ENCODE data around the gene UIMC1.
"Not testable (repeated sequence)": the region's sequence is repeated elsewhere in the genome, so short reads cannot be mapped to it uniquely, and the experiment has no call there.

UIMC1 gene

GRCh38 chr5:176983112-176983511 is 23.5 kb downstream of the UIMC1 start:
- H3K36me3 ChIP-seq (ENCODE audit: control insufficient read depth, insufficient read depth, low read length); H3K4me1 ChIP-seq (ENCODE audit: control insufficient read depth, insufficient read depth, low read length); H3K27me3 ChIP-seq (ENCODE audit: control insufficient read depth, insufficient read depth, low read length); H3K9ac ChIP-seq (ENCODE audit: low read length); H3K27ac ChIP-seq (ENCODE audit: low read depth, low read length); H3K4me3 ChIP-seq (ENCODE audit: low read length): not testable (repeated sequence)

- no peaks in the 10 kb centered on the region for H3K27me3 ChIP-seq (ENCODE audit: control insufficient read depth, insufficient read depth, low read length)
- peaks cover 9% of the 10 kb centered on the region for H3K36me3 ChIP-seq (ENCODE audit: control insufficient read depth, insufficient read depth, low read length)
- no peaks in the 10 kb centered on the region for H3K4me1 ChIP-seq (ENCODE audit: control insufficient read depth, insufficient read depth, low read length)
- H3K4me3 ChIP-seq (ENCODE audit: low read length) = no peak overlapping the region
- no peak overlapping the region for H3K9ac ChIP-seq (ENCODE audit: low read length)
- no peak overlapping the region for H3K27ac ChIP-seq (ENCODE audit: low read depth, low read length)
Measured at GRCh38 chr5:176980818-176981217, 25.8 kb downstream of the UIMC1 start.

- H3K27ac ChIP-seq (ENCODE audit: low read depth, low read length) = no peak overlapping the region
- no peaks in the 10 kb centered on the region for H3K4me1 ChIP-seq (ENCODE audit: control insufficient read depth, insufficient read depth, low read length)
- H3K9ac ChIP-seq (ENCODE audit: low read length) = no peak overlapping the region
- H3K36me3 ChIP-seq (ENCODE audit: control insufficient read depth, insufficient read depth, low read length) = peaks cover 9% of the 10 kb centered on the region
- no peaks in the 10 kb centered on the region for H3K27me3 ChIP-seq (ENCODE audit: control insufficient read depth, insufficient read depth, low read length)
- no peak overlapping the region for H3K4me3 ChIP-seq (ENCODE audit: low read length)
Measured at GRCh38 chr5:176979669-176980068, 26.9 kb downstream of the UIMC1 start.

- no peak overlapping the region for H3K27ac ChIP-seq (ENCODE audit: low read depth, low read length)
- H3K9ac ChIP-seq (ENCODE audit: low read length) = no peak overlapping the region
- no peaks in the 10 kb centered on the region for H3K27me3 ChIP-seq (ENCODE audit: control insufficient read depth, insufficient read depth, low read length)
- H3K36me3 ChIP-seq (ENCODE audit: control insufficient read depth, insufficient read depth, low read length) = peaks cover 11% of the 10 kb centered on the region
- no peaks in the 10 kb centered on the region for H3K4me1 ChIP-seq (ENCODE audit: control insufficient read depth, insufficient read depth, low read length)
- H3K4me3 ChIP-seq (ENCODE audit: low read length) = no peak overlapping the region
Measured at GRCh38 chr5:176965633-176966032, 40.9 kb downstream of the UIMC1 start.

- no peaks in the 10 kb centered on the region for H3K27me3 ChIP-seq (ENCODE audit: control insufficient read depth, insufficient read depth, low read length)
- no peaks in the 10 kb centered on the region for H3K4me1 ChIP-seq (ENCODE audit: control insufficient read depth, insufficient read depth, low read length)
Measured at GRCh38 chr5:176959051-176959450, 47.5 kb downstream of the UIMC1 start.

GRCh38 chr5:176956756-176957155 is 49.8 kb downstream of the UIMC1 start:
- H3K27ac ChIP-seq (ENCODE audit: low read depth, low read length) = no peak overlapping the region
- no peaks in the 10 kb centered on the region for H3K4me1 ChIP-seq (ENCODE audit: control insufficient read depth, insufficient read depth, low read length)
- H3K4me3 ChIP-seq (ENCODE audit: low read length) = no peak overlapping the region
- no peaks in the 10 kb centered on the region for H3K27me3 ChIP-seq (ENCODE audit: control insufficient read depth, insufficient read depth, low read length)
- peaks cover 6% of the 10 kb centered on the region for H3K36me3 ChIP-seq (ENCODE audit: control insufficient read depth, insufficient read depth, low read length)
- no peak overlapping the region for H3K9ac ChIP-seq (ENCODE audit: low read length)

More at GRCh38 chr5:176959051-176959450, 47.5 kb downstream of the UIMC1 start:
- Histone ChIP-seq H3K4me3 (ENCODE audit: low read length) (no peak overlapping the region), H3K27ac (ENCODE audit: low read depth, low read length) (no peak overlapping the region), H3K9ac (ENCODE audit: low read length) (no peak overlapping the region), H3K36me3 (ENCODE audit: control insufficient read depth, insufficient read depth, low read length) (peaks cover 2% of the 10 kb centered on the region)

- Histone ChIP-seq H3K4me1 (ENCODE audit: control insufficient read depth, insufficient read depth, low read length) (no peaks in the 10 kb centered on the region), H3K27me3 (ENCODE audit: control insufficient read depth, insufficient read depth, low read length) (no peaks in the 10 kb centered on the region), H3K9ac (ENCODE audit: low read length) (no peak overlapping the region), H3K36me3 (ENCODE audit: control insufficient read depth, insufficient read depth, low read length) (peaks cover 6% of the 10 kb centered on the region), H3K27ac (ENCODE audit: low read depth, low read length) (no peak overlapping the region), H3K4me3 (ENCODE audit: low read length) (no peak overlapping the region)
Measured at GRCh38 chr5:176955895-176956294, 50.7 kb downstream of the UIMC1 start.

GRCh38 chr5:176954050-176954449 is 52.5 kb downstream of the UIMC1 start:
- H3K4me3 ChIP-seq (ENCODE audit: low read length) = no peak overlapping the region
- no peak overlapping the region for H3K9ac ChIP-seq (ENCODE audit: low read length)
- H3K27me3 ChIP-seq (ENCODE audit: control insufficient read depth, insufficient read depth, low read length) = no peaks in the 10 kb centered on the region
- no peaks in the 10 kb centered on the region for H3K4me1 ChIP-seq (ENCODE audit: control insufficient read depth, insufficient read depth, low read length)
- H3K27ac ChIP-seq (ENCODE audit: low read depth, low read length) = no peak overlapping the region
- H3K36me3 ChIP-seq (ENCODE audit: control insufficient read depth, insufficient read depth, low read length) = peaks cover 6% of the 10 kb centered on the region

GRCh38 chr5:176952531-176953193 is 53.9 kb downstream of the UIMC1 start:
- peaks cover 6% of the 10 kb centered on the region for H3K36me3 ChIP-seq (ENCODE audit: control insufficient read depth, insufficient read depth, low read length)

GRCh38 chr5:176948458-176948857 is 58.1 kb downstream of the UIMC1 start:
- Histone ChIP-seq H3K9ac (ENCODE audit: low read length) (no peak overlapping the region), H3K4me3 (ENCODE audit: low read length) (no peak overlapping the region), H3K36me3 (ENCODE audit: control insufficient read depth, insufficient read depth, low read length) (peaks cover 4% of the 10 kb centered on the region), H3K4me1 (ENCODE audit: control insufficient read depth, insufficient read depth, low read length) (no peaks in the 10 kb centered on the region), H3K27ac (ENCODE audit: low read depth, low read length) (no peak overlapping the region), H3K27me3 (ENCODE audit: control insufficient read depth, insufficient read depth, low read length) (no peaks in the 10 kb centered on the region)

More at GRCh38 chr5:176952531-176953193, 53.9 kb downstream of the UIMC1 start:
- Histone ChIP-seq H3K4me3 (ENCODE audit: low read length) (no peak overlapping the region), H3K4me1 (ENCODE audit: control insufficient read depth, insufficient read depth, low read length) (no peaks in the 10 kb centered on the region), H3K9ac (ENCODE audit: low read length) (no peak overlapping the region), H3K27me3 (ENCODE audit: control insufficient read depth, insufficient read depth, low read length) (no peaks in the 10 kb centered on the region), H3K27ac (ENCODE audit: low read depth, low read length) (no peak overlapping the region)

GRCh38 chr5:176947847-176948246 is 58.7 kb downstream of the UIMC1 start:
- H3K27ac ChIP-seq (ENCODE audit: low read depth, low read length) = no peak overlapping the region
- H3K4me3 ChIP-seq (ENCODE audit: low read length) = no peak overlapping the region
- H3K4me1 ChIP-seq (ENCODE audit: control insufficient read depth, insufficient read depth, low read length) = no peaks in the 10 kb centered on the region
- no peaks in the 10 kb centered on the region for H3K27me3 ChIP-seq (ENCODE audit: control insufficient read depth, insufficient read depth, low read length)
- peaks cover 4% of the 10 kb centered on the region for H3K36me3 ChIP-seq (ENCODE audit: control insufficient read depth, insufficient read depth, low read length)
- H3K9ac ChIP-seq (ENCODE audit: low read length) = no peak overlapping the region

- peaks cover 6% of the 10 kb centered on the region for H3K36me3 ChIP-seq (ENCODE audit: control insufficient read depth, insufficient read depth, low read length)
- H3K4me3 ChIP-seq (ENCODE audit: low read length) = no peak overlapping the region
- no peak overlapping the region for H3K27ac ChIP-seq (ENCODE audit: low read depth, low read length)
- H3K9ac ChIP-seq (ENCODE audit: low read length) = no peak overlapping the region
- H3K4me1 ChIP-seq (ENCODE audit: control insufficient read depth, insufficient read depth, low read length) = no peaks in the 10 kb centered on the region
- H3K27me3 ChIP-seq (ENCODE audit: control insufficient read depth, insufficient read depth, low read length) = no peaks in the 10 kb centered on the region
Measured at GRCh38 chr5:176944268-176944667, 62.3 kb downstream of the UIMC1 start.

- Histone ChIP-seq H3K9ac (ENCODE audit: low read length) (no peak overlapping the region), H3K27me3 (ENCODE audit: control insufficient read depth, insufficient read depth, low read length) (no peaks in the 10 kb centered on the region), H3K27ac (ENCODE audit: low read depth, low read length) (no peak overlapping the region), H3K4me1 (ENCODE audit: control insufficient read depth, insufficient read depth, low read length) (no peaks in the 10 kb centered on the region), H3K4me3 (ENCODE audit: low read length) (no peak overlapping the region), H3K36me3 (ENCODE audit: control insufficient read depth, insufficient read depth, low read length) (peaks cover 7% of the 10 kb centered on the region)
Measured at GRCh38 chr5:176943816-176944215, 62.8 kb downstream of the UIMC1 start.
